ENCODE results near the gene MAPK7. TPM values are rescaled to one million over a fixed set of nuclear protein-coding genes. Genes with fewer than 3 reads are reported as not detected.

The MAPK7 gene
- total RNA-seq, 2 experiments from 2014 or later, result 8.1 to 19.3 TPM

DNA sequence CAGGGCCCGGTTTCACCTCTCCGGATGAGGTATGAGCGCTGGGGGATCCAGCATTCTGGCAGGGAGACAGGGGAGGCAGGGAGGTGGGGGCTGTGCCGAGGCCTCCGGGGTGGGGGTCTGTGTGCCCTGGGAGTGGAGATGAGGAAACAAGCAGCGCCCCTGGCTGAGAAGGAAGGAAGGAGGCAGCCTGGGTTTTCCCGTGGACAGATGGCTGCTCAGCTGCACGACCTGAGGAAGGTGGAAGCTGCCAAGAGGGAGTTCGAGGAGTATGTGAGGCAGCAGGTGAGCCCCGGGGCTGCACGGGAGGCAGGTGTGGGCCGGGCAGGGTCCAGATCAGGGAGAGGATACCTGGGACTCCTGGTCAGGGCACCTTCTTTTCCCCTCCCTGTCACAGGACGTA lies 37.0 kb downstream of the MAPK7 start:
- Histone ChIP-seq H2AFZ (ENCODE audit: low read length) (no peak overlapping the region), H3K27ac (ENCODE audit: low read depth, low read length, poor library complexity, severe bottlenecking) (no peak overlapping the region), H3K4me3 (ENCODE audit: low read depth, low read length, poor library complexity, severe bottlenecking) (no peak overlapping the region), H3K9me3 (ENCODE audit: low read length) (no peaks in the 10 kb centered on the region), H4K20me1 (ENCODE audit: insufficient read depth, low read length) (no peaks in the 10 kb centered on the region), H3K79me2 (ENCODE audit: insufficient read depth, low read depth, low read length) (no peaks in the 10 kb centered on the region), H3K9me2 (ENCODE audit: insufficient read depth, low read length) (no peaks in the 10 kb centered on the region), H3K36me3 (ENCODE audit: insufficient read depth, low read length) (no peaks in the 10 kb centered on the region), H3K4me2 (ENCODE audit: low read length) (no peak overlapping the region), H3K4me1 (ENCODE audit: insufficient read depth, low read length, poor library complexity, severe bottlenecking) (peaks cover 5% of the 10 kb centered on the region)
- no peak for DNase-seq (ENCODE audit: low spot score)
- ChIA-PET CTCF (ENCODE audit: unreplicated experiment) (no interaction called here), POLR2A (no interaction called here)
- TF ChIP-seq EZH2phosphoT487 (IDR thresholded peaks at IDR 0.05; ENCODE audit: borderline replicate concordance, low read depth, low read length), result no peak
- TF ChIP-seq, protein P1, sequence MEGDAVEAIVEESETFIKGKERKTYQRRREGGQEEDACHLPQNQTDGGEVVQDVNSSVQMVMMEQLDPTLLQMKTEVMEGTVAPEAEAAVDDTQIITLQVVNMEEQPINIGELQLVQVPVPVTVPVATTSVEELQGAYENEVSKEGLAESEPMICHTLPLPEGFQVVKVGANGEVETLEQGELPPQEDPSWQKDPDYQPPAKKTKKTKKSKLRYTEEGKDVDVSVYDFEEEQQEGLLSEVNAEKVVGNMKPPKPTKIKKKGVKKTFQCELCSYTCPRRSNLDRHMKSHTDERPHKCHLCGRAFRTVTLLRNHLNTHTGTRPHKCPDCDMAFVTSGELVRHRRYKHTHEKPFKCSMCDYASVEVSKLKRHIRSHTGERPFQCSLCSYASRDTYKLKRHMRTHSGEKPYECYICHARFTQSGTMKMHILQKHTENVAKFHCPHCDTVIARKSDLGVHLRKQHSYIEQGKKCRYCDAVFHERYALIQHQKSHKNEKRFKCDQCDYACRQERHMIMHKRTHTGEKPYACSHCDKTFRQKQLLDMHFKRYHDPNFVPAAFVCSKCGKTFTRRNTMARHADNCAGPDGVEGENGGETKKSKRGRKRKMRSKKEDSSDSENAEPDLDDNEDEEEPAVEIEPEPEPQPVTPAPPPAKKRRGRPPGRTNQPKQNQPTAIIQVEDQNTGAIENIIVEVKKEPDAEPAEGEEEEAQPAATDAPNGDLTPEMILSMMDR (conservative IDR thresholded peaks at IDR 0.05; ENCODE audit: low read length), result no peak
- BruUV-seq (replicated peaks), result no TSS peak
- intact Hi-C loops (cut with micrococcal nuclease; ENCODE audit: unreplicated experiment), result no loop called here

DNA sequence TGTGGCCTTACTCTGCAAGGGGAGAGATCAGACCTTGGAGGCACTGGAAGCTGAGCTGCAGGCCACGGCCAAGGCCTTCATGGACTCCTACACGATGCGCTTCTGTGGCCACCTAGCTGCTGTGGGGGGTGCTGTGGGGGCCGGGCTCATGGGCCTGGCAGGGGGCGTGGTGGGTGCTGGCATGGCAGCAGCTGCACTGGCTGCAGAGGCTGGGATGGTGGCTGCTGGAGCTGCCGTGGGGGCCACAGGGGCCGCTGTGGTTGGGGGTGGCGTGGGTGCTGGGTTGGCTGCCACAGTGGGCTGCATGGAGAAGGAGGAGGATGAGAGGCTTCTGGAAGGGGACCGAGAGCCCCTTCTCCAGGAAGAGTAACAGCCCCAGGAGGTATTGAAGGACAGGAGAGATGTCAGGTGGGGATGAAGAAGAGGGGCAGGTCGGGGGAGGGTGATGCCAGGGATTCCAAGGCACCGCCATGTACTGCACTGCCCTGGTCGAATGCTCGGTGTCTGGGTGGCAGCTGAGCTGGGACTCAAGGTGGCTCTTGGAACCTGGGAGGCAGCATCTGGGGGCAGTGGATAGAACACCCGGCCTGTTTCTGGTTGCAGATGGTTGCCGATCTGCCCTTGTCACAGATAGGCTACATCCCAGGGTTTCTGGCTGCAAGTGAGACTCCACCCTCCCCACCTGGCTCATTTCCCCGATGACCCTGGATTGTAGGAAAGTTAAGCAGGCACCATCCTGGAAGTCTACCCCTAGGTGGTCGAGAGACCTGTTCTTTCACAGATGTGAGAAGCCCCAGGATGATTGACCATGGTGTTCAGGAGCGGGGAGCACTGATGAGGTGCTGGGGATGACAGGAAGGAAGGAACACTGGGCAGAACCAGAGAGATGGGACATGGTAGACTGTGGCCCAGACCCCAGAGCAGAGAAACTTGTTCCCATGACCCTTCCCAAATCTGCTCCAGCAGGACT lies 37.8 kb downstream of the MAPK7 start:
- Histone ChIP-seq H3K4me3 (ENCODE audit: low read depth, low read length, poor library complexity, severe bottlenecking) (no peak overlapping the region), H3K36me3 (ENCODE audit: insufficient read depth, low read length) (no peaks in the 10 kb centered on the region), H3K79me2 (ENCODE audit: insufficient read depth, low read depth, low read length) (no peaks in the 10 kb centered on the region), H3K9me3 (ENCODE audit: low read length) (no peaks in the 10 kb centered on the region), H3K27ac (ENCODE audit: low read depth, low read length, poor library complexity, severe bottlenecking) (no peak overlapping the region), H3K4me2 (ENCODE audit: low read length) (no peak overlapping the region), H2AFZ (ENCODE audit: low read length) (no peak overlapping the region), H4K20me1 (ENCODE audit: insufficient read depth, low read length) (no peaks in the 10 kb centered on the region), H3K4me1 (ENCODE audit: insufficient read depth, low read length, poor library complexity, severe bottlenecking) (peaks cover 5% of the 10 kb centered on the region), H3K9me2 (ENCODE audit: insufficient read depth, low read length) (no peaks in the 10 kb centered on the region)
- intact Hi-C loops (cut with micrococcal nuclease; ENCODE audit: unreplicated experiment), result no loop called here
- ChIA-PET CTCF (ENCODE audit: unreplicated experiment) (no interaction called here), POLR2A (no interaction called here)
- no TSS peak for BruUV-seq (replicated peaks)
- TF ChIP-seq EZH2phosphoT487 (IDR thresholded peaks at IDR 0.05; ENCODE audit: borderline replicate concordance, low read depth, low read length), result no peak
- TF ChIP-seq, protein P1 (conservative IDR thresholded peaks at IDR 0.05; ENCODE audit: low read length), result no peak
- no peak for DNase-seq (ENCODE audit: low spot score)

DNA sequence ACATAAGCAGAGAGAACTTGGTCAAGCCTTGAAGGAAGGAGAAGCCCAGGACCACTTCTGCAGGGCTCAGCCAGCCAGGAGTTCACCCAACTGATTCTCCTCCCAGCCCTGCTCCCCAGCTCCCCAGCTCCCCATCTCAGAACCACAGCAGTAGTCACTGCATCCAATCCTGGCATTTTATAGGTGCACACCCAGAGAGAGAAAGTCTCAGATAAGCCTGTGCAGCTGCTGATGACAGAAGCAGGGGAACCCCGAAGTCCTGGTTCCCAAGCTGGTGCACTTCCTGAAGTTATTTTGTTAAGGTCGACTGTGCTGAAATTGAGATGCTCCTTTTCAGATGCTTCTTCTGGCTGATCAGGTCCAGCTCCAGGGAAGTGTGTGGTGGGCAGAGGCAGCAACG lies 39.3 kb downstream of the MAPK7 start:
- no TSS peak for BruUV-seq (replicated peaks)
- no peak for DNase-seq (ENCODE audit: low spot score)
- Histone ChIP-seq H3K4me1 (ENCODE audit: insufficient read depth, low read length, poor library complexity, severe bottlenecking) (peaks cover 5% of the 10 kb centered on the region), H3K27ac (ENCODE audit: low read depth, low read length, poor library complexity, severe bottlenecking) (no peak overlapping the region), H3K36me3 (ENCODE audit: insufficient read depth, low read length) (no peaks in the 10 kb centered on the region), H3K79me2 (ENCODE audit: insufficient read depth, low read depth, low read length) (no peaks in the 10 kb centered on the region), H4K20me1 (ENCODE audit: insufficient read depth, low read length) (no peaks in the 10 kb centered on the region), H3K4me3 (ENCODE audit: low read depth, low read length, poor library complexity, severe bottlenecking) (no peak overlapping the region), H3K9me3 (ENCODE audit: low read length) (no peaks in the 10 kb centered on the region), H3K9me2 (ENCODE audit: insufficient read depth, low read length) (no peaks in the 10 kb centered on the region), H2AFZ (ENCODE audit: low read length) (no peak overlapping the region), H3K4me2 (ENCODE audit: low read length) (no peak overlapping the region)
- ChIA-PET POLR2A (no interaction called here), CTCF (ENCODE audit: unreplicated experiment) (no interaction called here)
- intact Hi-C loops (cut with micrococcal nuclease; ENCODE audit: unreplicated experiment), result no loop called here
- TF ChIP-seq EZH2phosphoT487 (IDR thresholded peaks at IDR 0.05; ENCODE audit: borderline replicate concordance, low read depth, low read length), result no peak
- TF ChIP-seq, protein P1 (conservative IDR thresholded peaks at IDR 0.05; ENCODE audit: low read length), result no peak
